Astrocyte (in vitro differentiated cells and primary cell): ENCODE measurements around the gene FAM53A.

ENCODE experiments used
- CTCF ChIP-seq: IDR thresholded peaks from 2 replicates; pipeline ENCODE4 v1.5.1; 2011; ENCODE audit warnings: low read depth, mild to moderate bottlenecking, inconsistent platforms, low read length, moderate library complexity; ENCODE audit not compliant: insufficient read depth
- EZH2 ChIP-seq: IDR thresholded peaks from 2 replicates; pipeline ENCODE4 v1.6.1; 2012; ENCODE audit warnings: mild to moderate bottlenecking, low read length, inconsistent platforms; ENCODE audit not compliant: insufficient read depth

GRCh38 chr4:1598206-1599025 lies 85.7 kb downstream of the FAM53A start:
- no peak for TF ChIP-seq CTCF
- TF ChIP-seq EZH2 = no peak
